ENCODE data around the gene ROBO2.

GRCh38 chr3:77456906-77457305 lies 417.0 kb downstream of the ROBO2 start:
- TF ChIP-seq CTCF (conservative IDR thresholded peaks at IDR 0.05; ENCODE audit: low read depth in 2 of 2), result no peak
- no peak for TF ChIP-seq EZH2phosphoT487 (IDR thresholded peaks at IDR 0.05; ENCODE audit: unreplicated experiment)
- TF ChIP-seq POLR2AphosphoS5 (IDR thresholded peaks at IDR 0.05; ENCODE audit: low read depth), result no peak
- no peak for TF ChIP-seq JUNB (IDR thresholded peaks at IDR 0.05; ENCODE audit: unreplicated experiment)
